ENCODE results near the gene RAB24.

Gene RAB24

DNA sequence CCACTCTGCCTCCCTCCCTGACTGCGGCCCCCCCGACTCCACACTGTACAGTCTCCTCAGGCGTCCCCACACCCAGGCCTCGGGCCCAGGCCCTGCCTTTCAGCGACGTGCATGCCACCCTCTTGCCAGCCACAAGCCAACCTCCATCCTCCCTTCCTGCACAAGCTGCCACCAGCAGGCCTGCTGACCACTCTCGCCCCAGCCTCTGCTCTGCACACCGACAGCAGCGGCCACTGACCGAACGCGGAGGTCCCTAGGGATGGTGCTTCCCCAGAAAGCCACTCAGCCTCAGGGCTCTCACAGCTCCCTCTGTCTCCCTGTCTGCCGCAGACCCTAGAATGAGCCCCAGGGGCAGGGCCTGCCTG, 29.4 kb upstream of the RAB24 start:
- DNase-seq, result no peak

DNA sequence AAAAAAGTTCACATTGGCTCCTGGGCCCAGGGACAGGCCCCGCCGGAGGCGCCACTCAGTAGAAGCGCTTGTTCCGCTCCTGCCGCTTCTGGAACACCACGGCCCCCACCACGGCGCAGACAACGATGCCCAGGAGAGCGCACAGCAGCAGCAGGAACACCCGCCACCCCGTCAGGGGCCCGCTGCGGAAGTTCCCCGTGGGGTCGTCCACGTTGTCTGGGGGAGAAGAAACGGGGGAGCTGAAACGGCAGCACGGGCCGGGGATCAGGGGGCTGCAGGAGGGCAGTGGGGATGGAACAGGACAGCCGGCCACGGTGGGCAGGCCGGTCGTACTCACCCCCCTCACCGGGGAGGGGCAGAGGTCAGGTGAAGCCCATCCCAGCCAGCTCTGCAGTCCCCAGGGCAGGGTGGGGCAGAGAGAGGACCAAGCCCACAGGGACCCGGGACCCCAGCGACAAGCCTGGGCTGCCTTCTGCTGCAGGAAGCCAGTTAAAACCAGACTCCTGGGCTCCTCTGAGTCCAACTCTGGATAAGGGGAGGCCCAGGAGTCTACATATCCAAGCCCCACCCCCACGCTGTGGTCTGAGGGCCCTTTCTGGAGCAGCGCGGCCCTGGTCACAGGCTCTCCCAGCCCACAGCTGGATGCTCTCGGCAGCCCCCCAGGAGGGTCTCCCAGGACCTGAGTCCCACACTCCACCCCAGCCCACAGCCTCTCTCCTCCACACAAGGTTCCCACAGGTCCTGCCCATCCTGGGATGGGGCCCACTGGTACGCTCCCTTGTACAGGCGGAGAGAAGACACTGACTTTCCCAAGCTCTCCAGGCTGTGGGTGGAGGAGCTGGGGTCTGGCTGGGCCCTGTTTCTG, 28.7 kb upstream of the RAB24 start:
- DNase-seq, result no peak

DNA sequence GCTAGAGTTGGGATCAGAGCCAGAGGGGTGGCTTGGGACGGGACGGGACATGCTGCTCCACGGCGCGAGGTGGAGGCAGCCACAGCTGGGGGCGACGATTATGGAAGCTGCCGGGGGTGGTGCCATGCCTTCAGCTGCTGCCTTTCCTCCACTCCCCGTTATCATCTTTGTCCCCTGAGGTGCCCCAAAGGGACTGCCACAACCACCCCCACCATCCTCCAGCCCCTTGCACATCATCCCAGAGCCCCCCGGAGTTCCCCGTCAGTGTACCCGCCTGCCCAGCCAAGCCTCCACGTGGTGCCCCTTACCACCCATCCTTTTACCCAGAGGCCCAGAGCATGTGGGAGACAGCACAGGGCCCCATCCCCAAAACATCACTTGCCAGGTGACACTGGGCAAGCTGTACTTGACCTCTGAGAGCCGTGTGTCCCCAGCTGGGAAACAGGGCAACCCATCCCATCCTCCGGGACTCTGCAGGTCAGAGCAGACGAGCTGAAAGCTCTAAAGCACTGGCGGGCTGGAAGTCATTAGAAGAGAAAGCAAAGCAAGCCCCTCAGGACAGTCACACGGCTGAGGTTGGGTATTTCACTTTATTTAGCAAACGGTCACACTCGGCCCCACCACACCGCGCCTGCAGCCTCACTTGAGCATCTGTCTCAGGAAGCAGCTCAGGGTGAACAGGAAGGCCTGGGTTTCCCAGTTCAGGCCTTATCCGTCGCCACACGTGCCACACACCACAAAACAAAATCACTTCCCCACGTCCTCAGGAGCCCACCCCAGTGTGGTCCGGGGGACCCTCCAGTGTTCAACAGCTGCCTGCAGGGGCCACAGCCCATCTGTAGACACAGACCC, 27.7 kb upstream of the RAB24 start:
- DNase-seq, result no peak

DNA sequence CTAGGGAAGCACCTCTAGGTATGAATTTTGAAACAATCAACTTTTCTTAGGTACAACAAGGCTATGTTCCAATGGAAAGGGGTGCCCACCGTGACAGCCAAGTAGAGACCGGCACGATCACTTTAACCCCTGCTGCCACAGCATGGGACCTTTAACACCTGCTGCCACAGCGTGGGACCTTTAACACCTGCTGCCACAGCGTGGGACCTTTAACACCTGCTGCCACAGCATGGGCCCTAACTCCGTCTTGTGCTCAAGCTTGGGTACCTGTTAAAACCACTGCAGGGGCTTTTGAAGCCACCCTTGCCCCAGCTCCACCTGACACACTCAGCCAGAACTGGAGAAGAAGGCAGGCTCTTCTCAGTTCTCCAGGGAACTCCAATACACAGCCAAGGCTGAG, 26.4 kb upstream of the RAB24 start:
- DNase-seq, result no peak

DNA sequence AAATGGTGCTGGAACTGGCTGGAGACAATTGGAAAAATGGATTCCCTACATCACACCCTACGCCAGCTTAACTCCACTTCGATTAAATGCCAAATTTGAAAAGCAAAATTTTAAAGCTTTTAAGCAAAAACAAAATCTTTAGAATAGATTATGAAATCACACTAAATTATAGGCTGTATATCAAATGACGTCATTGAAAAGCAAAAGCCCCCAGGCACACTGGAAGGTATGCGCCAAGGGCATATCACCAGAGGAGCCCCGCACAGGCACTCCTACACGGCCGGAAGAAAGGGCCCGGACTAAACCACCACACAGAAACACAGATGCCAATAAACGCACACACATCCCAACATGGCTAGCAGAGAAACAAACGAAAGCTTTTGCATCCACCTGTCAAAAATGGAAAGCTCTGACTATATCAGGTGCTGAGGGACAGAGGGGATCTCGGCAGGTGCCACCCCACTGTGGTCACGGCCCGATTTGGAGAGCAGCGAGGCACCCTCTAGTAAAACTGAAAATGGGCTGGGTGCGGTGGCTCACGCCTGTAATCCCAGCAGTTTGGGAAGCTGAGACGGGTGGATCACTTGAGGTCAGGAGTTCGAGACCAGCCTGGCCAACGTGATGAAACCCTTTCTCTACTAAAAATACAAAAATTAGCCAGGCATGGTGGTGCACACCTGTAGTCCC, 25.2 kb upstream of the RAB24 start:
- DNase-seq, result no peak

DNA sequence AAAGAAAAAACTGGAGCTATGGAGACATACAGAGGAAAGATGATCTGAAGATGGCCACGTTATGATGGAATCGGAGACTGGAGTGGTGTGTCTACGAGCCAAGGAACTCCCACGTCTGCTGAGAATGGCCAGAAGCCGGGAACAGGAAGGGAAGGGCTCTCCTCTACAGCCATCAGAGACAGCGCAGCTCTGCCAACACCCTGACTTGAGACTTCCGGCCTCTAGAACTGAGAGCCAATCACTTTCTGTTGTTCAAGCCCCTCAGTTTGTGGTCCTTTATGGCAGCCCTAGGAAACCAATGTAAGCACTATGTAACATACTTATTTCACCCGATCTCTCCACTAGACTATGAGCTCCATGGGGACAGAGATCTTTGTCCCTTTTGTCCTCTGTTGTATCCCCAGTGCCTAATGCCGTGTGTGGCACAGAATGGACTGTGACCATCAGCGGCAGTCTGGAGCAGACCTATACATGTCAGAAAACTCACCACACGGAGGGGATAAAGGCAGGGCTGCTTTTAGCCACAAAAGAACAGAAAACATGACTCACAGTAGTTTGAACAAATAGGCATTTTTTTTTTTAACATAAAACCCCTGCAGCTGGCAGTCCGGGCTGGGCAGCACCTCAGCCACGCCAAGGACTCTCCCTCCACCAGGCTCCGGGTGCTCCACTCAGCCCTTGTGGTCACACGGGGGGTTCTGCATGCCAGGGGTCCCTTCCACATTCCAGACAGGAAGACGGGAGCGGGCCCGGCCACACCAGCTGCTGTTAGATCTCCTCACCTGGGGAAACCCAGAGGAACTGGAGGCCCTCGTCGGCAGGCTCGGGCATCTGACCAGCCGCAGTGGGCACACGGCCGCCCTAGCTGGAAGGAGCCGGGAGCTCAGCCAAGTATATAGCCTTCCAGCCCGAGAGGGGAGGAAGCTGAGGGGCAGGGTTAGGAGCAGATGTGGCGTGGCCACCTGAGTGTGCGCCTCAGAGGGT, 24.3 kb upstream of the RAB24 start:
- no peak for DNase-seq

DNA sequence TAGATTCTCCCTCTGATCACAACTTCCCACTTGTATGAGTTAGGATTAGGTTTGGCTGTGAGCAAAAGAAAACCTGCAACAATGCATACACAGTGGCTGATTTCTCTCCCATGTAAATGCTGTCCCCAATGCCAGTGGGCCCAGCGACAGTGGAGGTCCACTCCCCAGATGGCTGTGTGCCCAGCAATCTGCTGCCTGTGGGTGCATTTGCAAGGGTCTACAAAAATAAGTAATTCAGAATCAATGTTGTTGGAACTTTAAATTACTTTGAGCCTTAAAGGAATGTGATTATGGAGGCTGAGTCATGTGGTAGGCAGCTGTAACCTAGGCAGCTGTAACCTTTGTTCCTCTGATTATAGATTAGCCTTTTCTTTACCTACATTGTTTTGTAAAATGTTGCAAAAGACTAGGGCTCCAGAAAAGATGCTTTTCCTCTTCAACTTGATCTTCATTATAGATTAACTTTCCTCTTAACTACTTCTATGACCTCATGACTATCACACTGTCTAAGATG, 22.4 kb upstream of the RAB24 start:
- DNase-seq, result no peak

DNA sequence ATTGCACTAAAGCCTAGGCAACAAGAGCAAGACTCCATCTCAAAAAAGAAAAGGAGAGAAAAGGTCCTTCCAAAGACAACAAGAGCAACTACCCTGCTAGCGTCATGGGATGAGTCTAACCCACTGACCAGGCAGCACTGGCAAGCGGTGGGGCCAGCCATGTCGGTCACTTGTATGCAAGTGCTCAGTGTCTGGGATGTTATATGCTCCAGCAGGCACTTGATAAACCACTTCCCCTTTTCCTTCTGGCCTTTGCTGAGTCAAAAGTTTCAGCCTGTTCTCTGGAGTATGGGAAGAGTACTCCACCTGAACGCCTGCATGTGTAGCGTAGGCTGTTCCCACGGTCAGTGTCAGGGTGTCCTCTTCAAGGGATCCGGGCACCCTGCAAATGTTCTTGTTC, 17.4 kb upstream of the RAB24 start:
- DNase-seq, result no peak

DNA sequence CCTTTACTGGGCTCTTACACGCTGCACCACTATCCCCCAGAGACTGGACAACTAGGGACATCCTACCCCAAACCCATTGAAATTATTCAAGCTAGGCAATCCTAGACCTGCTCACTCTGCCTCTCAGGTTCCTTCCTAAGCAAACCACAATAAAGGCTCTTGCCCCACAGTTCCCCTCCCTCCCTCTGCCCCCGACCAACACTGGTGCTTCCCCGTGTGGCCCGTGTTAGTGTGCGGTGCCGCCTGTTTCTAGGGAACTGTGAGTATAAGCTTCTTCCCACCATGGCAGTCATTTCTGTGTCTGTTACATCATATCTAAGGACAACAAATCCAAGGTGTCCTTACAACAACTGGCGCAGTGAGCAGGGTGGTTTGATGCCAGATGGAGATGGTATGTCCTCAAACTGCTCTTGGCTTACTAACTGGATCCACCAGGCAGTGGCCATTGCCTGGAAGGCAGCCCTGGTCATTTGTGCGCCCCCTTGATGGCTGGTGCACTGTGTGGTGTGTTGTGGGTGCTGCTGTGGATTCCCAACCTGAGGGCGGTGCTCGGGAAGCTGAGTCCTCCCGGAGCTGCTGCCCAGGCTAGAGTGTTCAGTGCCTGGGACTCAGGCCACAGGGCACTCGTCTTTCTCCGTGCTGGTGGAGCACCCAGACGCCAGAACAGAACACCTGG, 16.5 kb upstream of the RAB24 start:
- peak in 1 of 6 experiments; percentile 8 for DNase-seq

DNA sequence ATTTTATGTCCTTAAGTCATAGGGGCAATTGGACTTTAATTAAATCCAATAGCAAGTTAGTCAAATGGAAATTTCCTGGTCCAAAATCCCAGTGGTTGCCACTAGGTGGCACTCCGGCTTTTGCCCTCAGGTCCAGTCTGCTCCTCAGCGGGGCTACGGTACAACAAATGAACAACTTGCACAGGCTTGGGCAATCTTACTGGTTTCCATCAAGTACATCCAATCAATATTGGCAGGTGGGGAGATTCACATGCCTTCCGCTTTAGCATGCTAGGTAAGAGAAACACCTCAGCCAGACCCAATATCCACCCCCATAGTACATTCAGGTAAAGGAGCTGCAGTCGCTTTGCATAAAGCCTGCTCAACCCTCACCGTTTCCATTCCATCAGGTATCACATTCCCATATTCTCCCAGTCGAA, 14.4 kb upstream of the RAB24 start:
- peak; percentile 31 to 71 (median 54) for DNase-seq

DNA sequence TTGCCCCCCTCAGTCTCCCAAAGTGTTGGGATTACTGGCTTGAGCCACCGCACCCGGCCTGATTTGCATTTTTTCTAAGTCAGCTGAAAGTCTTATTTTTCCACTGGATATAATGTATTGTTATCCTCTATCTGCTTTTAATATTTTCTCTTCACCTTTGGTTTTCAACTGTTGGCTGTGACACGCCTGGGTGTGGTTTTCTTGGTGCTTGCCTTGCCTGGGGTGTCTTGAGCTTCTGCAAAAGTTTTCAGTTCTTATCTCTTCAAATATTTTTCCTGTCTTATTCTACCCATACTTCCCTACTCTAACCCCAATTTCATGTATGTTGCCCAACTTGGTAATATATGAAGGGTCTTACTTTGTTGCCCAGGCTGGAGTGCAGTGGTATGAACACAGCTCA, 12.5 kb upstream of the RAB24 start:
- DNase-seq, result no peak

DNA sequence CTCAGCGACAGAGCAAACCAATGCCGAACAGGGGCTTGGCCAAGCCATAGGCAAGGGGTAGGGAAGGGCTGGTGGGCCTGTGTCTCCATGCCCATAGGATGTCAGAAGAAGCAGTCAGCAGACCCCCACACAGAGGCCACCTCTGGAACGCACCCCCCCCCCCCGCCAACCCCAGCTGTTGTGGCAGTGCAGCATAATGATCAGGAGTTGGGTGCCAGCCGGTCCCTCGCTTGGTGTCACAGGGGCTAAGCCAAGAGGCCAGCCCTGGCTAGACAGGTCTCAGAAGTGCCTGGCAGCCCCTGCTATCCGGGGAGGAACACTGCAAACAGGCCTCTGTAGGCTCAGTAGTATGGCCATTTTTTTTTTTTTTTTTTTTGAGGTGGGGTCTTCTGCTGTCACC, 11.9 kb upstream of the RAB24 start:
- no peak for DNase-seq

DNA sequence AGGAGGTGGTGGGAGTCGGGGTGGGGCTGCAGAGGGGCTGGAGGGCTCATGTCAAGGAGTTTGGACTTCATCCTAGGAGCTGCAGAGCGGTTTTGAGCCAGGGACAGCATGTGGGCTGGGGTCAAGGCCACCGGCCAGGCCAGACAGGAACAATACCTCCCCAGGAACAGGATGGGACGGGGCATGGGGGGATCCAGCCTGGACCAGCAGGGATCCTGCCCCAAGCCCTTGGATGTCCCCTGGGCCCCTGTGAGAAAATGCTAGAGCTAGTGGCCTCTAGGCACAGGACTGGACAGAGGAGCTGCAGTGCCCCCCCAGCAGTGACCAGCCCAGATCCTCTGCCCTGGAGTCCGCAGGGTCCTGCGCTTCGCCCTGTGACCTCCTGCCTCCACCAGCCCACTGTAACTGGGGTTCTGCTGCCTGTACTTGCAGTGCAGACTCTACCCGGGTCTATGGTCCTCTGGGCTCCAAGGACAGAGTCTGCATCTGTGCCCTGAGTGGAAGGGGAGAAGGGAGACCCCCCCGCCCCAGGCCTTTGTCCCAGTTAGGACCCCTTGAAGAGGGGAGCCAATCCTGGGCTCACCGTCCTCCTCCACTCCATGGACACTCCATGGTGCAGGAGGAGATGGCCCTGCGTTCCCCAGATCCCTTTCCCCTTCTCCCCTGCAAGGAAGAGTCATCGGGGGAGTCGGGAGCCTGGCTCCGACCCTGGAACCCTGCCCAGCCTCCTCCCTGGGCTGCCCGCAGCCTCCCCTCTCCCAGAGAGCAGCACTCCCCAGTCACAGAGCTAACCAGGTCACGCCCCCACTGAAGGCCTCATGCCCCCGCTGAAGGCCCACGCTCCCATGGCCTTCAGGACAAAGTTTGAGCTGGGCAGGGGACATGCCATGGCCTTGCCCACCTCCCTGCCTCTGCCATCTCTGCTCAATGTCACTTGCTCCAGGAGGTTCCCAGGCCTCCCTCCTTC, 11.1 kb upstream of the RAB24 start:
- DNase-seq, result no peak

DNA sequence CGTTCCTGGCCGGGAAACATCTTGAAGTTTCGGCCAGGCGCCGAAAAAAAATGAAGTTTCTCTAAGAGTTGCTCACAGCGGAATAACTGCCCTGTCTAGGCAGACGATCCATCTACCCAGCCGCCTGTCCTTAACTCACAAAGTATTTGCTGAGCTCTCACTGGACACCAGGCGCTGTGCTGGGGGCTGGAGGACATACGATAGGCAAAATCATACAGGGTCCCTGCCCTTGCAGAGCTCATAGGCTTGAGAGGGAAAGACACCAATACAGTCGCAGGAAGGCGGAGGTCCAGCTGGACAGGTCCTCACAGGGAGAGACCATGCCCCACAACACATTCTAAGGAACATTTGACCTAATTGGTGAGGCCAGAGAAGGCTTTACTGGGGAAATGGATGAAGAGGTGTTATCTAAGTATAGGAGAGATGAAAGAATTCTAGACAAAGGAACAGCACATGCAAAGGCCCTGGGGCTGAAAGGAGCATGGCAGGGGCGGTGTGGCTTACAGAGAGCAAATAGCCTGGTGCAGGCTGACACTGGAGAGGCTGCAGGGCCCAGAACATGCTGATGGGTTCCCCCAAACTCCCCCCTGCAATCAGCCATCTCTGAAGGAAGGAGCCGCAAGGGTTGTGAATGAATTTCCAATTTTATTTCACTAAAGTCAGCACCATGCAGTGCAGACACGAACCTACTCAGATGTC, 10.2 kb upstream of the RAB24 start:
- no peak for DNase-seq

DNA sequence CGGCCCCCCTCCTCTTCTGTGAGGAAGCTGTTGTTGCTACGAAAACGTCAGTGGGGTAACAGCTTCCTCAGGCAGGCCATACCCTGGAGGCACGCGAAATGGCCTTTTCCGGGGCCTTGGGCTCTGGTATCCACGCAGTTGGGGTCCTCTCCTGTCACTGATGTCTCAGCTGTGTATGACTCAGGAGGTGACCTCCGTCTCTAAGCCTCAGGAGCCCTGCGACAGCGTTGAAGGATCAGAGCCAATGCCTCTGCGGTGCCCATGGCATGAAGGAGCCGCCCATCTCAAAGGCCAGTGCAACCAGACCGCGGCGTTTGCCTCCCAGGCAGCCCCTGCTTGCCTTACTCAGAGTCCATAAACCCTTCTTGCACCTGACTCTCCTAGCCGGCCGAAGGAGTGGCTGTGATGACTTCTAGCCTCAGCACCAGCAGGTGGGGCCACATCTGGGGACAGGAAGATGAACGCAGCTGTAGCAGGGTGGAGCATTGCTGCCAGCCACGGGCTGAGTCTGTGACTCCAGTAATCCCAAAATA, 9.2 kb upstream of the RAB24 start:
- DNase-seq, result no peak

DNA sequence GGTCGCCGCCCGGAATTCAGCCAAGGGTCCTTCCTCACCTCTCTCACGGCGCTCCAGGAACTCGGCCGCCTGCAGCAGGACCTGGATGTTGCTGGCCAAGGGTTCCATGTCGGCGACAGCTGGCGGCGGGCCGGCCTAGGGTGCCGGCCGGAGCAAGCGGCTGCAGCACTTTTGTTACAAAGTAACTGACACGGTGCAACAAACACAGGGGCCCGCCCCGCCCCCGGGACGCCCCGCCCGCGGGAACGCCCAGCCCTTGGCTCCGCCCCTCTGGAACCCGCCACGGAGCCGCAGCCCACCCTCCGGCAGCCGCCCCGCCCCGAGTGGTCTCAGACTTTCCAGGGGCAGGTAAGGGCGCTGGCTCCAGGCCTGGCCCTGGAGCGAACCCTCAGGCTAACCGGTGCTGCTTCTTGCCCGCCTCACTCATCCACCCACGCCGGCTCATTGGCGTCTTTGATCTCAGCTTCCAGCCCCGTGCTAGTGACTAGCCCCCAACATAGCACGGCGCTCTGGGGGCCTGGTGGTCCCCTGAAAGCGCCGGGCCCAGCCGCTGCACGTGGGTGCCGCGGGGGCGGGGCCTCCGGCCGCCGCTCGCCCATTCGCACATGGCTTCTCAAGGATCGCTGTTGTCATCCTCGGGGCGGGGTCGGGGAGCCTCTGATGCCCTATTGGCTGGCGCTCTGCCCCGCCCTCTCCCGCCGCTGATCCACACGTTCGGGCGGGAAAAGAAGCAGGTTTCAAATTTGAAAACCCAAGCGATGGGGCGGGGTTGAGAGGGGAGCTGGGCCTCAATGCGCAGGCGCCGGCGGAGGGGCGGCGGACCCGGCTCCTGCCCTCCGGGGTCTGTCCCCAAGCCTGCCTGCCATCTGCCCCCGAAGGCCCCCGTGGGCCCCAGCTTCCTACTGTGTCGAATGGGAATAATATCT, 8.5 kb upstream of the RAB24 start, which contains the start of gene MXD3:
Gene MXD3 (minus strand): TSS at position 176 of the 926 bp plus-strand sequence. CDS start 68 bp downstream, at position 108.
- peak; percentile 85 to 93 (median 90) for DNase-seq

DNA sequence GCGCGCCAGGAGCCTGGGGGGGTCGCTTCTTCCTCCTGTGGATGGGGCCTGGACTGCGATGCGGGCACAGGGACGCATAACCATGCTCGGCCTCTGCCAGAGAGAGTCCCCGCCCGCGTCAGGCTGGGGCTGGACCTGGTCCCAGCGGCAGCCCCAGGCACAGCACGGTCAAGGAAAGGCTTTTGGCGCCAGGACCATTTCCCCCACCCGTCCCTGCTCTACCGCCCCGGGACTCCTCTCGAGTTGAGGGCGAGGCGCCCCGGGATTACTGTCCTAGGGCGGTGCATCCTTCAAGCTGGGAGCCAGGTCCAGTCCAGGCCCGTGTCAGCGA, 7.8 kb upstream of the RAB24 start:
- no peak for DNase-seq

DNA sequence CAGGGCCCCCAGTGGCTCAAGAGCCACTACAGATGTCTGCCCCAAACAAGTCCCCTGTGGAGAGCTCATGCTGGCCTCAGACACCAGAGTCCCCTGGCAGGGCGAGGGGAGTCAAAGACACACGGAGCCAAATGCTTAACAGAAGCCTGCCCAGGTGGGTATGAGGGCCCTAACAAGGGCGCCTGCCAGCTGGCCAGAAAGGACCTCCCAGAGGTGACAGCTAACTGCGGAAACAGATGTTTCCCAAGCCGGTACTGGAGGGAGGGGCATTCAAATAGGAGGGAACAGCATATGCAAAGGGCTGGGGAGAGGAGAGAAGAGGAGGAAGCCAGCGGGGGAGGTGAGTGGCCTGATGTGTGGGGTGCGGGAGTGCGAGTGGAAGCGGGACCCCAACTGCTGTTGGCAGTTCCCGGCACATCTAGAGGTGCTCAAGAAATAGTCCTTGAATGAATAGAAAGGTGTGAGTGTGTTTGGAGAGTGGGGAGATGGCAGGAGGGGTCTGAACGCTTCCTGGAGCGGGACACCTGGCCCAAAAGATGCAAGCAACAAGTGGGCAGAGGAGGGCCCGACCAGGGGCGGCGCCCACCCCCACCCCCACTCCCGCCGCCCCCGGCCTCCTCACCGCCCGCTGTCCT, 7.4 kb upstream of the RAB24 start:
- DNase-seq, result peak in 2 of 6 experiments; percentile 10 to 15
